Superior temporal gyrus (tissue), 1 donor: Measurements from ENCODE around the gene HMMR.
"Not testable (repeated sequence)": the region's sequence is repeated elsewhere in the genome, so short reads cannot be mapped to it uniquely, and the experiment has no call there.

Experiments used
- DNase-seq: peaks from one replicate; pipeline ENCODE4 v3.0.0-alpha.2; 2016; ENCODE audit errors: extremely low spot score

HMMR gene, protein sequence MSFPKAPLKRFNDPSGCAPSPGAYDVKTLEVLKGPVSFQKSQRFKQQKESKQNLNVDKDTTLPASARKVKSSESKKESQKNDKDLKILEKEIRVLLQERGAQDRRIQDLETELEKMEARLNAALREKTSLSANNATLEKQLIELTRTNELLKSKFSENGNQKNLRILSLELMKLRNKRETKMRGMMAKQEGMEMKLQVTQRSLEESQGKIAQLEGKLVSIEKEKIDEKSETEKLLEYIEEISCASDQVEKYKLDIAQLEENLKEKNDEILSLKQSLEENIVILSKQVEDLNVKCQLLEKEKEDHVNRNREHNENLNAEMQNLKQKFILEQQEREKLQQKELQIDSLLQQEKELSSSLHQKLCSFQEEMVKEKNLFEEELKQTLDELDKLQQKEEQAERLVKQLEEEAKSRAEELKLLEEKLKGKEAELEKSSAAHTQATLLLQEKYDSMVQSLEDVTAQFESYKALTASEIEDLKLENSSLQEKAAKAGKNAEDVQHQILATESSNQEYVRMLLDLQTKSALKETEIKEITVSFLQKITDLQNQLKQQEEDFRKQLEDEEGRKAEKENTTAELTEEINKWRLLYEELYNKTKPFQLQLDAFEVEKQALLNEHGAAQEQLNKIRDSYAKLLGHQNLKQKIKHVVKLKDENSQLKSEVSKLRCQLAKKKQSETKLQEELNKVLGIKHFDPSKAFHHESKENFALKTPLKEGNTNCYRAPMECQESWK

DNA sequence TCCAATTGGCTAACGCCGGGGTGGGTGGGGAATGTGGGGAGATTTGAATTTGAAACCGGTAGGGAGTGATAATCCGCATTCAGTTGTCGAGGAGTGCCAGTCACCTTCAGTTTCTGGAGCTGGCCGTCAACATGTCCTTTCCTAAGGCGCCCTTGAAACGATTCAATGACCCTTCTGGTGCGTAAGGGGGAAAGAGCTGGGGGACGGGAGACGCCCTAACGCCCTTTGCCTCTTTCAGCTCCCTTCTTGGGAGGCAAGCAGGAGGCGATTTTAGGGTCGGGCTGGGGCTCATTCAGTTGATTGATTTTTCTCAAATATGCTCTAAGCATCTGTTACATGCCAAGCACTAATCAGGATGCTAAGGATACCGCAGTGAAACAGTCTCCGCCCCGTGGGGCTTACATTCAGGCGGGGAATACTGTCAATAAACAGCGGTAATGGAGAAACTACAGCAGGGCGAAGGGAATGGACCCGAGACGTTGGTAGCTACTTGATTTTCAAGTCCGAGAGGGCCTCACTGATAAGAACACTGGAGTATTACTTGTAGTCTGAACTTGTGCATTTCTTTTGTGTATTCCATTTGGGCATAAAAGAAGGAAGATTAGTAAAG, at the start of gene HMMR:
TSS of gene HMMR (plus strand) at position 71 of the 610 bp plus-strand sequence. CDS start at position 132, 61 bp downstream.
- no peak for DNase-seq

DNA sequence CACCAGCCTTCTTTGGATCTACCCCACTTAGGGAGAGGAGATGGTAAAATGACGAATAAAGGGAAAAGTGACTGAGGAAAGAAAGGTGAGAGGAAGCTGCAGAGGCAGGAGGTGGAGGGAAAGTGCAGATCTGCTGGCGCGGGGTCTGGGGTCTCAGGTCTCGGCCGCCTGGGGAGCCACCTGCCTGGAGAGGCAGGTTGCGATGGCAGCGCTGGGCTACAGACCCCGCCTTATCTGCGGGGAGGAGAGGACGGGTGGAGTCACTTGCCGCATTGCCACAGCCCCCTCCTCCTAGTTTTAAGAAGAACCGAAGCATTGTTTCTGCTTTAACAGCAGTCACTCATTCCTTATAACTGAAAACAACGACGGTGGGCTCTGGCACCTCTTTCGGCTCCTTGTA, 44.8 kb upstream of the HMMR start:
- not testable (repeated sequence) for DNase-seq

DNA sequence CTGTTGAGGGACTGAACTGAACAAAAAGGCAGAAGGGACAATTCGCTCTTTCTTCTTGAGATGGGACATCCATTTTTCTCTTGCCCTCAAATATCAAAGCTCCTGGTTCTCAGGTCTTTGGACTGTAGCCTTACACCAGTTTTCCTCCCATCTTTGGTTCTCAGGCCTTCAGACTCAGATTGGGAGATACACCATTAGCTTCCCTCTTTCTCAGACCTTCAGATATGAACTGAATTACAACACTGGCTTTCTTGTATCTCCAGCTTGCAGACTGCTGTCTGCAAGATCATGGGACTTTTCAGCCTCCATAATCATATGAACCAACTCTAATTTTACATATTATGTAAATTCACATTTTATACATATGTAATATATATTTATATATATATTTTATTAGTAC, 35.6 kb upstream of the HMMR start:
- no peak for DNase-seq

DNA sequence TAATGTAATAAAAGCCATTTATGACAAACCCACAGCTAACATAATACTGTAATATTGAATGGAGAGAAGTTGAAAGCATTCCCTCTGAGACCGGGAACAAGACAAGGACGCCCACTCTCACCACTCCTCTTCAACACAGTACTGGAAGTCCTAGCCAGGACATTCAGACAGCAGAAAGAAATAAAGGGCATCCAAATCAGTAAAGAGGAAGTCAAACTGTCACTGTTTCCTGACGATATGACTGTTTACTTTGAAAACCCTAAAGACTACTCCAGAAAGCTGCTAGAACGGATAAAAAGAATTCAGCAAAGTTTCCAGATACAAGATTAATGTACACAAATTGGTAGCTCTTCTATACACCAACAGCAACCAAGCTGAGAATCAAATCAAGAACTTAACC, 34.3 kb upstream of the HMMR start:
- DNase-seq = not testable (repeated sequence)

DNA sequence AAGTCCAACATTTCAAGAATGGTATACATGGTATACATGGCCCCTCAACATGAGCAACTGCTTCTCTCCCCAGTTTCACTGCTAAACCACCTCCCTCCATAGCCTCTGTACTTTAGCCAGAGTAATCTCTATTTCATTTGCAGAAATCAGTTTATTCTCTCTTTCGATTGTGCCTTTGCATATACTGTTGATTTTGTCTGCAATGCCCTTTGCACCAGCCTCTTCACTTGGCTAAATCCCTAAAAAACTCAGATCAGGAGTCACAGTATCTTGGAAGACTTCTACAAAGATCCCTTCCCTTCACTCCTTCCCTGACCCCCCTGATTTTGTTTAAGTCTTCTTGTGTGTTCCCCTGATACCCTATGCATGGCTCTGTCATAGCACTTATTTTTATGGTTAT, 27.9 kb upstream of the HMMR start:
- DNase-seq = no peak

DNA sequence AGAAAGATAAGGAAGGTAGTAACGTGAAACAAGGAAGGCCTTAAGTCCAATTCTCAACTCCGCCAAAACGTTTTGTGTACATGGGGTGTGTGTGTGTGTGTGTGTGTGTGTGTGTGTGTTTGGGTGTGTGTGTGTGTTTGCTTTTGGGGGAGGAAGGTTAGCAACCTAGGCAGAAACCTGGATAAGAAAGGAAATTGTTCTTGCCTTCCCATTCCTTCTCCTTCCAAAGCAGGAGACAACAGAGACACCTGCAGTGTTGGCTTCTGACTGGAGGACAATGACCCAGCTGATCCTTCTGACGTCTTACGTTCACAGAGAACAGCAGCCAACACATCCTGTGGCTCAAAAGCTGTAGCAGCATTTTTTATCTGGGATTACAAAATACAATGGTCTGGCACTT, 27.2 kb upstream of the HMMR start:
- DNase-seq = no peak

DNA sequence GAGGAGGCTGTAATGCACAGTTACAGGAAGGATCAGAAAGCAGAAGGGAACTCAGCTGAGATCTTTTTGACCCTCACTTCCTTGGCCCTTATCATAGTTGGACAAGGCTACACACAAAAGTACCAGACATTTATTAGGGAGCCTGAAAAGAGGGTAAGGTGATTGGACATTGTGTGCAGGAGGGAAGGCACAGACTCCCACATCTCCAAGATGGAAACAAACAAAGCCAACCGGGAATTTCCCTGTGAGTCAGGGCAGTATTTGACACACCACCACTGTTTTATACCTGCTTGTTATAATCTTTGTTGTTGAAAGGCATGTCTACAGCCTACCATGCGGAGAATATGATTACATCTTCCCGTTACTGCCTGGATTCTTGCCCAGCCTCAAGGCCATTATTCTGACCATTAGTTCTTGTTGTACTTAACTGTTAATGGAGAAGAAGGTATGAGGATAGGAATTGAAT, 26.0 kb upstream of the HMMR start:
- no peak for DNase-seq

DNA sequence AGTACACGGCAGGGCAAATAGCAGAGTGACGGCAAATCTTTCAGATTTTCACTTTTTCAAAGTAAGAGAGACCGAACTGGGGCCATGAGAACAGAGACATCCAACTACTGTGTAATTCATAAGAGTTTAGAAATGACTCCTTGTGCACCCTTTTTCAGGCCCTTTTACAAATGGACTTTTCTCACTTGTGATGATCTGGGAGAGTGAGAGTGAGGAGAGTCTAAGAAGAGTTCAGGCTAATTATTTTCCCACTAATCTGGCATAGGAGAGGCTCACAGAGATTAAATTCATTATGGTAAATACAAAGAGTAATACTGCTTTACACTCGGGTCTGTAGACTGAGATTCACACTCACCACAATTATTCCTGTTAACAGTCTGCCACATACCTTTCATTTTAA, 23.9 kb upstream of the HMMR start:
- no peak for DNase-seq

DNA sequence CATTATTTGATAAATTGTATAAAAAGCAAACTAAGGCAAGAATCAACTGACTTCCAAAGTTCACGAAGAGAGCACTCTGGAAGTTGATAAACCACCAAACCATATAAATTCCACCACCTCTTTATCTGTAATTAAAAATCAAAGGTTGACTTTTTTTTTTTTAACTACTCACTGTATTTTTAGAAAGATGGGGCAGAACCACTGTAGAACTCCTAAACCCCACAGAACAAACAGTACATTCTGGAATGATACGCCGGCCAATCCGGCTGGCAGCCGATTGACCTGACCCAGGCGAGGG, 23.5 kb upstream of the HMMR start:
- DNase-seq = no peak

DNA sequence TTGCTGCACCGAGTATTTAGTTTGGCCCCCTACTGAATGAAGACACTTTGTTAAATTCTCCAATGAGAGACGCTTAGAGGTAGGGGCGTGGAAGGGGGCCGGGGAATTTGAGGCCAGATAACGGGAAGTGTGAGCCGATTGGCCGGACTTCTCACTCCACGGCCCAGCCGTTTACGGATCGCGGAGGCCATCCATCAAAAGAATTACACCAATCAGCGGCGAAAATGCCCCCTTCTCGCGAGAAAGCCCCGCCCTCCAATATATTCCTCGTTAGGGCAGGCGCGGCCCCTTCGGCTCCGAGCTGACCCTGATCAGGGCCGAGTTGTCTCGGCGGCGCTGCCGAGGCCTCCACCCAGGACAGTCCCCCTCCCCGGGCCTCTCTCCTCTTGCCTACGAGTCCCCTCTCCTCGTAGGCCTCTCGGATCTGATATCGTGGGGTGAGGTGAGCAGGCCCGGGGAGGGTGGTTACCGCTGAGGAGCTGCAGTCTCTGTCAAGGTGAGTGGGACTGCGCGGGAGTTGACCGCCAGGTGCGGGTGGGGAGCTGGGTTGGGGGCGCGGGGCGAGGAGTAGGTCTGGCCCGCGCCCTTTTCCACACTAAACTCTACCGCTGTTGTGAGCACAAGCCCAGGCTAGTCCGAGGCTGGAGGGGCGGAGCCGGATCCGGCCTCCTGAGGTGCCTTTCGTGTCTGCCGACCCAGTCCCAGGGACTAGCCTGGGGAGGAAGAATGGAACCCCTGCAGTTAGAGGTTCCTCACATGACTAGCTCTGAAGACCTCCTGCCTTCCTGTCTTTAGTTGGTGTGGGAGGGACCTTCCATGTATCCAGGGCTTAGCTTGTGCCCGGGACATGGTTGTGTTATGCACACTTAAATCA, 22.9 kb upstream of the HMMR start, which contains the start of gene CCNG1:
TSS of gene CCNG1 (plus strand) at position 287 of the 874 bp plus-strand sequence. CDS start 1,662 bp downstream, outside the sequence.
- peak; percentile 99 for DNase-seq

DNA sequence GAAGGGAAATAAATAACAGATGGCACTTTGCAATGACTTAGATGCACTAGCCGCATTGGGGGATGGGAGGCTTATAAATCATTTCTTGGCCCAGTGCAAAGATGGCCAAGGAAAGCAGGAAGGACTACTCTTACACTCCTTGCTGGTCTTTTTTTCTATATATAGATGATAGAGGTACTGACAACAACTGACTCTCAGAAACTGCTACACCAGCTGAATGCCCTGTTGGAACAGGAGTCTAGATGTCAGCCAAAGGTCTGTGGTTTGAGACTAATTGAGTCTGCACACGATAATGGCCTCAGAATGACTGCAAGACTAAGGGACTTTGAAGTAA, 21.4 kb upstream of the HMMR start:
- no peak for DNase-seq

DNA sequence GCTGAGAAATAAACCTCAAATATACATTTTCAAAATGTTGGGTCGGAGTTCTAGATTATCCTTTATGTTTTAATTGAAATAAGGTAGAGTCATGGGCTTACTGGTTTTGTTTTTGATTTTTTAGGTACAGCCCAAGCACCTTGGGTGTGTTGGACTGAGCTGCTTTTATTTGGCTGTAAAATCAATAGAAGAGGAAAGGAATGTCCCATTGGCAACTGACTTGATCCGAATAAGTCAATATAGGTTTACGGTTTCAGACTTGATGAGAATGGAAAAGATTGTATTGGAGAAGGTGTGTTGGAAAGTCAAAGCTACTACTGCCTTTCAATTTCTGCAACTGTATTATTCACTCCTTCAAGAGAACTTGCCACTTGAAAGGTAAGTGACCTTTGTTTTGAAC, 19.5 kb upstream of the HMMR start:
- DNase-seq = no peak

DNA sequence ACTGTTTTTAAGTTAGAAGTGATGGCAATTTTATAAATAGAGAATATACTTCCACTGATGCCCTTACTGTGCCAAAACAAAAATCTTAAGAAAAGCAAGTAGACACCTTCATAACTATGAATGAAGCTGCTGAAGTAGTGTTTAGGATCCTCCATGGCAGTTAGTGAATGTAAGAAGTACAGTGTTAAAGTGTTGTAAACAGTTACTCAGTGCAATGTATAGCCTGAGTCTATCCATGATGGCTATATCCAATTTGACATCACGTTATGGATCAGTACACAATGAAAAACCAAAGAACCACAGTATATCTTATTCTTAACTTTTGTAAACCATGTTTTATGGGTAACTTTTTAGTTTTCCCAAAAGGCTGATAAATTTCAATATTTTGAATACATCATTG, 15.9 kb upstream of the HMMR start:
- DNase-seq = no peak

DNA sequence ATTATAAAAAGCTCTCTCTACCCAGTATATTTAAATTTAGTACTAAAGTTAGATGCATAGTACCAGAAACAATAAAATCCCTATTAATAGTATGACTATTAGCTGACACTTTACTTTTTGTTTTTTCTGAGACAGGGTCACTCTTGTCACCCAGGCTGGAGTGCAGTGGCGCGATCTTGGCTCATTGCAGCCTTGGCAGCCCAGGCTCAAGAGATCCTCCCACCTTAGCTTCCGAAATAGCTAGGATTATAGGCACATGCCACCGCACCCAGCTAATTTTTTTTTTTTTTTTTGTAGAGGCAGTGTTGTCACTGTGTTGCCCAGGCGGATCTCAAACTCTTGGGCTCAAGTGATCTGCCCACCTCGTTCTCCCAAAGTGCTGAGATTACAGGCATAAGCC, 15.1 kb upstream of the HMMR start:
- no peak for DNase-seq

DNA sequence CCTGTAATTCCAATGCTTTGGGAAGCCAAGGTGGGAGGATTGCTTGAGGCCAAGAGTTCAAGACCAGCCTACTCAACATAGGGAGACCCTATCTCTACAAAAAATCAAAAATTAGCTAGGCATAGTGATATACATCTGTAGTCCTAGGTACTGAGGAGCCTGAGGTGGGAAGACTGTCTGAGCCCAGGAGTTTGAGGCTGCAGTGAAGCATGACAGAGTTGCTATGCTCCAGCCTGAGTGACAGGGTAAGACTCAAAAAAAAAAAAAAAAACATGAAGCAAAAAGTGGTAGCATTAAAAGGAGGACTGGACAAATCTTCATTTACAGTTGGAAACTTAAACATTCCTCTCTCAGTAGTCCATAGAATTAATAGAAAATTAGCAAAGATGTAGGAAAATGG, 13.2 kb upstream of the HMMR start:
- no peak for DNase-seq

DNA sequence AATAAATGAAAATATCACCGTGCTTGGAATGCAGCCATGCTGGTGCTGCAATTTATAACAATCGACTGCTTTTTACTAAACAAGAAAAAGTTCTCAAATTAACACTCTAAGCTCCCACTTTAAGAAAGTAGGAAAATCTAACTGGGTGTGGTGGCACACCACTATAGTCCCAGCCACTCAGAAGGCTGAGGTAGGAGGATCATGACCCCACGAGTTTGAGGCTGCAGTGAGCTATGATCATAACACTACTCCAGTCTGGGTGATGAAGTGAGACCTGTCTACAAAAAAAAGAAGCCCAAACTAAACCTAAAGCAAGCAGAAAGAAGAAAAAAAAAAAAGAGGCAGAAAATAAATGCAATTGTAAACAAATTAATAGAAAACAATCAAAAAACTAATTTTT, 12.6 kb upstream of the HMMR start:
- DNase-seq = no peak

DNA sequence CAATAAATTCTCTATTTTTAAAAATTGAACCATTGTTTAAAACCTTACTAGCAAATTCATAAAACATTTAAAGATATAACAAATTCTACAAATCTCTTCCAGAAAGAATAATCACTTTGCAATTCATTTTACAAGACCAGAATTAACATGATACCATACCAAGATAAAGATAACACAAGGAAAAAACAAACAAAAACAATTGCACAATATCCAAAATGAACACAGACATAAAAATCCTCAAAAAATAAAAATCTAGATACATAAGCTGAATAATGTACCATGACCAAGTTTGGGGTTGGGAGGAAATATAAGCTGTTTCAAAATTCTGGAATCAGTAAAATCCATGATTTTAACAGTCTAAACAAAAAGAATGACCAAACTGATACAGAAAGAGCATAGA, 11.9 kb upstream of the HMMR start:
- no peak for DNase-seq

DNA sequence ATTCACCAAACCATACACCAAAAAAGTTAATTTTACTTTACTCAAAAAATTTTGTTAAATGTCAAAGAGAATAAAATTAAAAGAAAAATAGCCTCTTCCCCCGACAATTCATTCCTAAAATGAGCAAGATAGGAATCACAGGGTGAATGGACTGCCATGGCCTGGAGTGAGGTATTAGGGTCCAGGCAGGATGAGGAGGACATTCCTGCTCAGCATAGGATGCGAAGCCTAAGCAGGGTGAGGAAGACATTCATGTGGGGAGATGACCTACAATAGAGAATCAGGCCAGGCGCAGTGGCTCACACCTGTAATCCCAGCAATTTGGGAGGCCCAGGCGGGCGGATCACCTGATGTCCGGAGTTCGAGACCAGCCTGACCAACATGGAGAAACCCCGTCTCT, 8.9 kb upstream of the HMMR start:
- DNase-seq = no peak

DNA sequence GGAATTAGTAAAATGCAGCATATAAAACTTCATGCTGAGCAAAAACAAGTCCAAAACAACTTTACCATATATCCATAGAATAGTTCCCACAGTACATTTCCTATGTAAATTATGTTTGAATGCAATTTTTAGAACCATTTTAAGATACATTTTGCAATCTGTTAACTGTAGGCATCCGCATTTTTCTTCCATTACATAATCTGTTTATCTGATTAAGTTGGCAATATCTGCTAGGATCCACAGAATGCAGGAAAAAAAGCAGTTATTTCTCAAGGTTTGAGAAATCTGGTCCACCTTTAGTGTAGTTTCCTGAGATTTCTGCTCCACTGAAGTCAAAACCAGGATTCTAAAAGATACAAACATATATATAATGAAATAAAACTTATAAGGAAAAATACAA, 6.7 kb upstream of the HMMR start:
- DNase-seq = no peak

DNA sequence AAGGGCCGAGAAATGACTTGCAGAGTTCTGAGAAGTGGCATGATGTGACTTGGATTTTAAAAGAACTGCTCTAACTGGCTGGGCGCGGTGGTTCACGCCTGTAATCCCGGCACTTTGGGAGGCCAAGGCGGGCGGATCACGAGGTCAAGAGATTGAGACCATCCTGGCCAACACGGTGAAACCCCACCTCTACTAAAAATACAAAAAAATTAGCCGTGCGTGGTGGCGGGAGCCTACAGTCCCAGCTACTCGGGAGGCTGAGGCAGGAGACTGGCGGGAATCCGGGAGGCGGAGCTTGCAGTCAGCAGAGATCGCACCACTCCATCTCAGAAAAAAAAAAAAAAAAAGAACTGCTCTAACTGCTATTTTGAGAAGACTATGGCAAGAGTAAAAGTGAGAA, 5.0 kb upstream of the HMMR start:
- not testable (repeated sequence) for DNase-seq

DNA sequence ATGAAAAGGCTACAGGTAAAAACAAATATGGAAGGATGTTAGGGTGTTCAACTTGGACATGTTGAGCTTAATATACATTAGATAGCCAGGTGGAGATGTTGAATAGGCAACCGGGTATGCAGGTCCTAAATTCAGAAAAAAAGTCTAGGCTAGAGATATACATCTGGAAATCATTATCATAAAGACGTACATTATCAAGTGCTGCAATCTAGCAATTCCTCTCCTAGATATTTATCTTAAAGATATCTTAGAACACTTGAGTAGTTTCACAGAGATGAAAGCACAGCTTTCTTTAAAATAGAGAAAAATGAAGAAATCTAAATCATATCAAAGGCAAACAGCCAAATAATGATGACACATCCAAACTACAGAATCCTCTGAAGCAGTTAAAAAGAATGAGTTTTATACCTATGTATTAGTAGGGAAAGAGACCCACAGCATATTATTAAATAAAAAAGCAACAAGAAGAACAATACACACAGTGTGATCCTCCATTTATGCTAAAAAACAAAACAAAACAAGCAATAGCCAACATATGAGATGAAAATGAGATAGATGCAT, 4.3 kb upstream of the HMMR start:
- DNase-seq = no peak

DNA sequence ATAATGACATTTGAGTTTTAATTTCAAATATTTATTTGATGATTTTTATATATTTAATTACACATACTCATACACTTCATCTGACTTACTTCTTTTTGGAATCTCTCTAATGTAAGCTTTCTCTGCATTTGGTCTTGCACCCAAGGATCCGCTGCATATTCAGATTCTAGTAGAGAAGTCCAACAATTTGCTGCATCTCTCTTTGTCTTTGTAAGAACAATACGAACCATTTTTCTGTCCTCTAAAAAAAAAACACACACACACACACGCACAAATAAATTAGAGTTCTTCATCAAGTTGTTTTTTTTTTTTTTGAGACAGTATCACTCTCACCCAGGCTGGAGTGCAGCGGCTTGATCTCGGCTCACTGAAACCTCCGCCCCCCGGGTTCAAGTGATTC, 3.6 kb upstream of the HMMR start:
- DNase-seq = peak; percentile 57
